AG04450 (cell line): ENCODE data around the gene PMFBP1. TPM values are rescaled to one million over a fixed set of nuclear protein-coding genes. Genes with fewer than 3 reads are reported as not detected.

ENCODE experiments used
- CTCF ChIA-PET: fragments of 300-600, 350-600 bp; formaldehyde crosslinking; extraction: SDS; loops from one replicate; lab custom pipeline; 2022; ENCODE audit warnings: antibody characterized with exemption, inconsistent platforms; lab: Charles Lee
- POLR2A ChIA-PET: fragments of 350-600 bp; formaldehyde crosslinking; extraction: SDS; loops from one replicate; lab custom pipeline; 2021; ENCODE audit warnings: antibody characterized with exemption, inconsistent platforms; lab: Yijun Ruan, JAX
- DNase-seq: peaks from one replicate; pipeline ENCODE4 v3.0.0-alpha.2; 2011; ENCODE audit warnings: low read depth, low spot score
- H3K27ac ChIP-seq: one replicate; pipeline ENCODE4 v1.5.1; 2012; ENCODE audit warnings: low read depth, low read length, control low read depth
- H3K27me3 ChIP-seq: one replicate; pipeline ENCODE4 v1.6.0; 2012; ENCODE audit warnings: low read length; ENCODE audit not compliant: control insufficient read depth, insufficient read depth
- H3K4me3 ChIP-seq: 2 replicates; pipeline ENCODE4 v1.5.1; 2011; ENCODE audit warnings: mild to moderate bottlenecking, low read depth, low read length, control low read depth
- H3K9me3 ChIP-seq: 2 replicates; pipeline ENCODE4 v1.5.1; 2012; ENCODE audit warnings: low read length; ENCODE audit not compliant: control insufficient read depth, insufficient read depth
- polyA plus RNA-seq: library from polyadenylated mRNA; depleted of rRNA; stranded (reverse); fragments of >200 nt; gene quantifications from 2 replicates; pipeline ENCODE4 v1.2.3, GENCODE V29; 2011
- TF ChIP-seq, protein P1 (sequence below): IDR thresholded peaks from 2 replicates; pipeline ENCODE4 v1.5.1; 2011; ENCODE audit warnings: low read depth, low read length, control low read depth, inconsistent platforms

Gene PMFBP1
- polyA plus RNA-seq, 1 experiment, result not detected

DNA sequence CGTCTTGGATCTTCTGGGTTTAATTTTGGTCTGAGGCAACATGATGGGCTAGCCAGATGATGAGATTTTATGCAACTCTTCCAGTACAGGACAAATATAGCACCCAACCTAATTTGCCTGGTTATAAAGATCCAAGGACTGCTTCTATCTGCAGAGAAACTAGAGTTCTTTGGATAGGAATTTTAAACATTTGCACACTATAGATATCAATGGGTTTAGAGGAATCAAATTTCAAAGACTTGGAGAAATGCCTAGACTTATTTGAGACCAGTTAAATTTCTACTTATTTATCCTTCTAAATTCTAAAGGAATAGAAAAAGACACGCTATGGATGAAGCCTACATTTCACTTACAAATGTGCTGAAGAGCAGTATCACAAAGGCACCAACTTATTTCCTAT, 12.6 kb downstream of the PMFBP1 start:
- DNase-seq, result no peak
- Histone ChIP-seq H3K4me3 (no peak overlapping the region), H3K9me3 (no peaks in the 10 kb centered on the region), H3K27ac (no peak overlapping the region), H3K27me3 (peaks cover 3% of the 10 kb centered on the region)
- CTCF ChIA-PET, result no interaction called here
- TF ChIP-seq, protein P1, sequence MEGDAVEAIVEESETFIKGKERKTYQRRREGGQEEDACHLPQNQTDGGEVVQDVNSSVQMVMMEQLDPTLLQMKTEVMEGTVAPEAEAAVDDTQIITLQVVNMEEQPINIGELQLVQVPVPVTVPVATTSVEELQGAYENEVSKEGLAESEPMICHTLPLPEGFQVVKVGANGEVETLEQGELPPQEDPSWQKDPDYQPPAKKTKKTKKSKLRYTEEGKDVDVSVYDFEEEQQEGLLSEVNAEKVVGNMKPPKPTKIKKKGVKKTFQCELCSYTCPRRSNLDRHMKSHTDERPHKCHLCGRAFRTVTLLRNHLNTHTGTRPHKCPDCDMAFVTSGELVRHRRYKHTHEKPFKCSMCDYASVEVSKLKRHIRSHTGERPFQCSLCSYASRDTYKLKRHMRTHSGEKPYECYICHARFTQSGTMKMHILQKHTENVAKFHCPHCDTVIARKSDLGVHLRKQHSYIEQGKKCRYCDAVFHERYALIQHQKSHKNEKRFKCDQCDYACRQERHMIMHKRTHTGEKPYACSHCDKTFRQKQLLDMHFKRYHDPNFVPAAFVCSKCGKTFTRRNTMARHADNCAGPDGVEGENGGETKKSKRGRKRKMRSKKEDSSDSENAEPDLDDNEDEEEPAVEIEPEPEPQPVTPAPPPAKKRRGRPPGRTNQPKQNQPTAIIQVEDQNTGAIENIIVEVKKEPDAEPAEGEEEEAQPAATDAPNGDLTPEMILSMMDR, result no peak
- POLR2A ChIA-PET, result no interaction called here

DNA sequence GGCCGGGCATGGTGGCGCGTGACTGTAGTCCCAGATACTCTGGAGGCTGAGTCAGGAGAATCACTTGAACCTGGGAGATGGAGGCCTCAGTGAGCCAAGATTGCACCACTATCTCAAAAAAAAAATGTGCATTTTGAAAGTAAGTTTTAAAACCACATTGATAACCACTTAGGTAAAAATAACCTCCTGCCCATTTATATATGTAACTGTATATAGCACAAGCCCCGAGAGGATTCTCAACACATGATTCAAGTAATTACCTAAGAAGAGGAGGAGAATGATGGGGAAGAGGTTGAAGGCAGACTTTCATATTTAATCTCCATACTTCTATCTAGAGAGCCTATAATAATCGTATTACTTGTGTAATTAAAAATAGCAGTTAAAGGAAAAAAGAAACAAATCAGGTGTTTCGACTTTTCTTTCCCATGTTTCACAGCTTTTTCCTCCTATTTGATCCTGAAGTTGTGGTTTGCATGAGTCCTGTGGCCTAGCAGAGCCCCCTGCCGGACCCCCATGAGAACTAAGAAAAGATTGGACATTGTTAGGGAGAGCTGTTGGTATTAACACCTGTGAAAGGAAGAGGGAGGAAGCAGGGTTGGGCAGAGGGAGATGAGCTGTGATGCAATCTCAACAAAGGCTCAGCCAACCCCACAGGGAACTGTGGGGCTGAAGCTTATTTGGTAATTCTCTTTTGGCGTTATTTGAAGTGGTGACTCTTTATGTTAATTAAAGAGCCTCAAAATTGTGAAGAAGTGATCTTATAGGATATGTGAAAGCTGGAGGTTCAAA, 22.1 kb downstream of the PMFBP1 start:
- no peak overlapping the region for H3K27ac ChIP-seq
- TF ChIP-seq, protein P1, result 0 out of 2 replicates have a peak, but pooled peaks have one; percentile 7
- ChIA-PET POLR2A (no interaction called here), CTCF (interaction anchor here (2.0 kb wide), 1 partner anchor 25 kb away, joined by 9 read pairs; no protein-coding TSS in a partner anchor)
- H3K27me3 ChIP-seq, result no peaks in the 10 kb centered on the region
- no peak overlapping the region for H3K4me3 ChIP-seq
- H3K9me3 ChIP-seq, result no peaks in the 10 kb centered on the region
- DNase-seq, result no peak

DNA sequence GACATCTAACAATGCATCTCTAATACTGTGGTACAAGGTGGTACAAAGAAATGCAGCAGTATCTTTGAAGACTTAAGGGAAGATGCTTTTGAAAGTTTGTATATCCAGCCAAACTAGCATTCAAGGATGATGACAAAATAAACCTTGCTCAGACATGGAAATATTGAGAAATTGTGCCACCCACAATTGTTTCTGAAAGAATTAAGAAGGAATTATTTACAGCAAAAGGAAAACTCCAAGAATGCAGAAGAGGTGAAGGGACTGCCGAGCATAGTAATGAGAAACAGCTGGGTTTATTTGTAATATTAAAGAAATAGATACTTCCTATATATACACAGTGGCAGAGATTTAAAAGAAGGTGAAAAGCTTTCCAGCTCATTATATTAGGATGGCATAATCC, 29.5 kb downstream of the PMFBP1 start:
- TF ChIP-seq, protein P1, result no peak
- CTCF ChIA-PET, result interaction anchor here (1.1 kb wide), 1 partner anchor 18 kb away, joined by 6 read pairs; no protein-coding TSS in a partner anchor
- Histone ChIP-seq H3K27ac (no peak overlapping the region), H3K4me3 (no peak overlapping the region), H3K27me3 (no peaks in the 10 kb centered on the region), H3K9me3 (no peaks in the 10 kb centered on the region)
- DNase-seq, result no peak
- POLR2A ChIA-PET, result no interaction called here

DNA sequence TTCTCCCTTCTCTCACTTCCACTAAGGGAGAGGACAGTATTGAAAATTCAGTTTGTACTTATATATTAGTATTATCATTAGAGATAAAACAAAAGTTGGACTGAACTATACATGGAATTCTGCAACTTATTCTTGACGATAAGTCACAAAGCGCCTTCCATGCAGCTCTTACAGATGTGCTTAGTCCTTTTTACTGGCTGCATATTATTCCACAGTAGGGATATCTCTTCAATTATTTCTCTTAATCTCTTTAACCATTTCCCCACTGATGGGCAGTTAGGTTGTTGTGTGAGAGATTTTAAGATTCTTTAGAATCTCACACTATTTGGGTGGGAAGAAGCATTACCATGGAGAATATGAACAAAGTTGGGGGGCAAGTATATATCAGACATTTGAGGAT, 32.0 kb downstream of the PMFBP1 start:
- TF ChIP-seq, protein P1, result no peak
- H3K27me3 ChIP-seq, result no peaks in the 10 kb centered on the region
- ChIA-PET CTCF (interaction anchor here (1.5 kb wide), 1 partner anchor 15 kb away, joined by 4 read pairs; no protein-coding TSS in a partner anchor), POLR2A (no interaction called here)
- DNase-seq, result no peak
- H3K4me3 ChIP-seq, result no peak overlapping the region
- no peaks in the 10 kb centered on the region for H3K9me3 ChIP-seq
- H3K27ac ChIP-seq, result no peak overlapping the region

DNA sequence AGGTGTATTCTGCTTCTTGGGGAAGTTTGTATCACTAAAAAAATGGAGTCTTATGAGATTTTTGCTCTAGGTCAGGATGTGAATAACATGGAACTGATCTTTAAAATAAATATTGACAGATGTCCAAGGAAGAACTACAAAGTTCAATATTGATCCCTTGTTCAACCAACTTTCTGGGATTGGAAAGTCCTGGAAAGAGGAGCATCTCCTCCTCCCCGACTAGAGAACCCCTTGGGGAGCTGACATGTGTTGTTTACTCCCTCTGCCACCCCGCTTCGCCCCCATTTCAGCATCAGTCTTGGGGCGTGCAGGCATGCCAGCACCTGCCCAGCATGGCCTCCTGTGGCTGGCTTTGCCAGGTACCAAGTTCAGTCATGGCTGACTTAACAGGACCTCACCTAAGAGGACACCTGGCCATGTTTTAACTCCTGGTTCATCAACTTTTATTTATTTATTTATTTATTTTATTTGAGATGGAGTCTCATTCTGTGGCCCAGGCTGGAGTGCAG, 33.8 kb downstream of the PMFBP1 start:
- Histone ChIP-seq H3K4me3 (no peak overlapping the region), H3K9me3 (no peaks in the 10 kb centered on the region), H3K27ac (no peak overlapping the region), H3K27me3 (no peaks in the 10 kb centered on the region)
- POLR2A ChIA-PET, result no interaction called here
- no peak for DNase-seq
- CTCF ChIA-PET, result no interaction called here
- TF ChIP-seq, protein P1, result no peak
